ENCODE data around the gene CCNB2.

DNA sequence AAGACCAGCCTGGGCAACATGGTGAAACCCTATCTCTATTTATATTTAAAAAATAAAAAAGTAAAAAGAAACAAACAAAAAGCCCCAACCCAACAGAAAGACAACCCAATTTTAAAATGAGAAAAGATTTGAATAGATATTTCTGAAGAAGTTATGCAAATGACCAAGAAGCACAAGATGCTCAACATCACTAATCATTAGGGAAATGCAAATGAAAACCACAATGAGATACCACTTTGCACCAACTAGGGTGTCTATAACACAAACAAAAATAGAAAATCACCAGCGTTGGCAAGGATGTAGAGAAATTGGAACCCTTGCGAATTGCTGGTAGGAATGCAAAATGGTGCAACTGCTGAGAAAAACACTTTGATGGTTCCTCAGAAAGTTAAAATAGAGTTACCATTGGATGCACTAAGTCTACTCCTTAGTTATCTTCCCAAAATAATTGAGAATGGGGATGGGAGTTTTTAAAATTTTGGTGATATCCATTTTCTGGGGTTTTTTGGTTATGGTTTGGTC is 45.8 kb upstream of the CCNB2 start:
- TF ChIP-seq CTCF (IDR thresholded peaks at IDR 0.05; ENCODE audit: low read depth, low read length) (no peak), EZH2phosphoT487 (IDR thresholded peaks at IDR 0.05; ENCODE audit: low read depth) (no peak)
